Stromal cell of bone marrow (primary cell): Measurements from ENCODE around the gene VCX.
"Not testable (repeated sequence)": the region's sequence is repeated elsewhere in the genome, so short reads cannot be mapped to it uniquely, and the experiment has no call there.

ENCODE experiments used
- DNase-seq: peaks from one replicate; pipeline ENCODE4 v3.0.0-alpha.2; 2012; ENCODE audit warnings: low read depth

The VCX gene

GRCh38 chrX:7842871-7843270 lies at the start of gene VCX:
Gene VCX, plus strand, starts transcription at chrX:7843171. Its CDS starts 33 bp downstream, at chrX:7843204.
- not testable (repeated sequence) for DNase-seq

- no peak for DNase-seq
Observed at GRCh38 chrX:7798327-7798726, 44.6 kb upstream of the VCX start.

- DNase-seq: peak; percentile 25
Observed at GRCh38 chrX:7801711-7802110, 41.3 kb upstream of the VCX start.

- no peak for DNase-seq
Observed at GRCh38 chrX:7815166-7815805, 27.7 kb upstream of the VCX start.

GRCh38 chrX:7828594-7828993 lies 14.4 kb upstream of the VCX start:
- DNase-seq: no peak

- DNase-seq: no peak
Observed at GRCh38 chrX:7841084-7841805, 1.7 kb upstream of the VCX start.

- no peak for DNase-seq
Observed at GRCh38 chrX:7852166-7852565, 9.2 kb downstream of the VCX start.

- DNase-seq: no peak
Observed at GRCh38 chrX:7872042-7872441, 29.1 kb downstream of the VCX start.

GRCh38 chrX:7876957-7877356 lies 34.0 kb downstream of the VCX start:
- DNase-seq: no peak

GRCh38 chrX:7889135-7889534 lies 46.2 kb downstream of the VCX start:
- no peak for DNase-seq

GRCh38 chrX:7889680-7890079 lies 46.7 kb downstream of the VCX start:
- DNase-seq: peak; percentile 24

- DNase-seq: no peak
Observed at GRCh38 chrX:7891928-7892327, 49.0 kb downstream of the VCX start.
